ENCODE data around the gene NEK11. TPM values are rescaled to one million over a fixed set of nuclear protein-coding genes. Genes with fewer than 3 reads are reported as not detected.

Gene NEK11
- total and polyA plus RNA-seq, 9 of the 15 experiments (the other 6 are each of a cell fraction or from before 2014, with no cell fraction given) = 0.28 to 1.5 (median 0.87) TPM

GRCh38 chr3:130981469-130981868 lies 45.2 kb upstream of the NEK11 start:
- WGBS (ENCODE audit: insufficient coverage, low coverage, missing lambda C conversion rate) = 84% methylated on average over 2 of the region's 2 CpGs
- no peaks in the 10 kb centered on the region for H3K4me1 ChIP-seq (replicated peaks in 1 of 2; ENCODE audit: control insufficient read depth in 2 of 2, insufficient read depth in 2 of 2, low read length in 2 of 2)
- no peaks in the 10 kb centered on the region for H3K9me3 ChIP-seq (replicated peaks; ENCODE audit: control insufficient read depth, insufficient read depth, low read depth, low read length)
- ATAC-seq (no peak), FAIRE-seq (no peak), DNase-seq (ENCODE audit: extremely low read depth in 1 of 4, low spot score in 3 of 4) (no peak)
- no peak overlapping the region for H3K9ac ChIP-seq (ENCODE audit: insufficient read depth in 1 of 2, low read depth in 2 of 2, low read length in 2 of 2)
- no peaks in the 10 kb centered on the region for H3K27me3 ChIP-seq (ENCODE audit: control insufficient read depth in 2 of 2, insufficient read depth in 2 of 2, low read length in 2 of 2)
- TF ChIP-seq SAP30 (IDR thresholded peaks at IDR 0.05; ENCODE audit: borderline replicate concordance, insufficient read depth, low read depth, low read length, poor library complexity, severe bottlenecking) (no peak), PTTG1 (tag; IDR thresholded peaks at IDR 0.05; ENCODE audit: low read depth) (no peak)
- no peak overlapping the region for H3K27ac ChIP-seq (ENCODE audit: extremely low read depth, low read depth, low read length)
- in situ Hi-C loops (cut with MboI) = no loop called here
- no peak overlapping the region for H2AFZ ChIP-seq (ENCODE audit: low read depth, low read length)
- intact Hi-C loops (cut with micrococcal nuclease) = no loop called here
- H4K20me1 ChIP-seq (replicated peaks; ENCODE audit: control insufficient read depth, insufficient read depth, low read length) = no peaks in the 10 kb centered on the region
- H3K79me2 ChIP-seq (ENCODE audit: control insufficient read depth, insufficient read depth, low read length) = no peaks in the 10 kb centered on the region
- ChIA-PET CTCF (ENCODE audit: low intra/inter-chr PET ratio) (no interaction called here), POLR2A (no interaction called here)
- H3K4me3 ChIP-seq = no peak overlapping the region
- H3K9me1 ChIP-seq (ENCODE audit: control insufficient read depth, insufficient read depth, low read length) = no peaks in the 10 kb centered on the region
- H3K4me2 ChIP-seq (ENCODE audit: insufficient read depth, low read length) = no peak overlapping the region
- peaks cover 22% of the 10 kb centered on the region; the same call in 2 of the 3 replicates for H3K36me3 ChIP-seq (ENCODE audit: control insufficient read depth, insufficient read depth, low read length)
- no TSS peak for BruUV-seq (replicated peaks)

GRCh38 chr3:130990282-130990681 lies 36.4 kb upstream of the NEK11 start:
- POLR2A ChIA-PET = no interaction called here
- FAIRE-seq = no peak
- intact Hi-C loops (cut with micrococcal nuclease) = no loop called here
- TF ChIP-seq PTBP1 (IDR thresholded peaks at IDR 0.05; ENCODE audit: low read depth, low read length) (no peak), TCF15 (CRISPR knock-in tag; IDR thresholded peaks at IDR 0.05) (no peak), ZNF609 (CRISPR knock-in tag; IDR thresholded peaks at IDR 0.05; ENCODE audit: borderline replicate concordance) (no peak), FOXP4 (CRISPR knock-in tag; IDR thresholded peaks at IDR 0.05; ENCODE audit: borderline replicate concordance) (no peak), TBP (optimal IDR thresholded peaks at IDR 0.05; ENCODE audit: low read depth, low read length) (no peak), MIER1 (IDR thresholded peaks at IDR 0.05; ENCODE audit: low read depth) (no peak), OTX1 (CRISPR knock-in tag; IDR thresholded peaks at IDR 0.05) (no peak)

More at GRCh38 chr3:130990282-130990681, 36.4 kb upstream of the NEK11 start:
- 58% methylated on average over 5 of the region's 5 CpGs for WGBS (ENCODE audit: insufficient coverage, low coverage, missing lambda C conversion rate)
- Histone ChIP-seq H3K4me3 (no peak overlapping the region), H2AFZ (ENCODE audit: low read depth, low read length) (no peak overlapping the region), H3K27ac (ENCODE audit: extremely low read depth, low read depth, low read length) (no peak overlapping the region), H3K4me1 (replicated peaks in 1 of 2; ENCODE audit: control insufficient read depth in 2 of 2, insufficient read depth in 2 of 2, low read length in 2 of 2) (no peaks in the 10 kb centered on the region), H3K9me3 (replicated peaks; ENCODE audit: control insufficient read depth, insufficient read depth, low read depth, low read length) (no peaks in the 10 kb centered on the region), H3K27me3 (ENCODE audit: control insufficient read depth in 2 of 2, insufficient read depth in 2 of 2, low read length in 2 of 2) (no peaks in the 10 kb centered on the region), H4K20me1 (replicated peaks; ENCODE audit: control insufficient read depth, insufficient read depth, low read length) (no peaks in the 10 kb centered on the region), H3K9ac (ENCODE audit: insufficient read depth in 1 of 2, low read depth in 2 of 2, low read length in 2 of 2) (no peak overlapping the region), H3K9me1 (ENCODE audit: control insufficient read depth, insufficient read depth, low read length) (no peaks in the 10 kb centered on the region), H3K79me2 (ENCODE audit: control insufficient read depth, insufficient read depth, low read length) (no peaks in the 10 kb centered on the region), H3K4me2 (ENCODE audit: insufficient read depth, low read length) (no peak overlapping the region), H3K36me3 (ENCODE audit: control insufficient read depth, insufficient read depth, low read length) (peaks cover 19% of the 10 kb centered on the region; the same call in 2 of the 3 replicates)
- CTCF ChIA-PET (ENCODE audit: low intra/inter-chr PET ratio) = no interaction called here
- DNase-seq (ENCODE audit: extremely low read depth in 1 of 4, low spot score in 3 of 4) (no peak), ATAC-seq (no peak)
- in situ Hi-C loops (cut with MboI) = no loop called here
- BruUV-seq (replicated peaks) = no TSS peak
